Activated CD8-positive, alpha-beta memory T cell treated with anti-CD3 and anti-CD28 coated beads, Interleukin-2, amount 10 ng/mL, durations not matched to agents 7 days and 5 days (primary cell): Measurements from ENCODE around the gene HACD1. TPM values are rescaled to one million over a fixed set of nuclear protein-coding genes. Genes with fewer than 3 reads are reported as not detected.

Experiments
- ATAC-seq: fragments of 150-1000 bp; cut with Tn5 transposase; one replicate; pipeline ENCODE4 v1.10.0; 2021; ENCODE audit warnings: moderate library complexity
- CTCF ChIA-PET: fragments of 350-600 bp; sonication (Branson Sonifier 250); formaldehyde crosslinking; loops from one replicate; lab custom pipeline; 2021; ENCODE audit warnings: antibody characterized with exemption; lab: Charles Lee
- DNase-seq: peaks from one replicate; pipeline ENCODE4 v3.0.0-alpha.2; 2020
- H3K27ac Mint-ChIP-seq: one replicate; pipeline ENCODE4 v1.8.0; 2021; ENCODE audit warnings: mild to moderate bottlenecking, mixed read lengths
- H3K27me3 Mint-ChIP-seq: one replicate; pipeline ENCODE4 v1.8.0; 2021; ENCODE audit warnings: mixed read lengths
- H3K36me3 Mint-ChIP-seq: one replicate; pipeline ENCODE4 v1.8.0; 2021; ENCODE audit warnings: mild to moderate bottlenecking, mixed read lengths
- H3K4me1 Mint-ChIP-seq: one replicate; pipeline ENCODE4 v1.8.0; 2021; ENCODE audit warnings: mixed read lengths
- H3K4me3 Mint-ChIP-seq: one replicate; pipeline ENCODE4 v1.8.0; 2021; ENCODE audit warnings: mild to moderate bottlenecking, moderate library complexity, mixed read lengths
- H3K9me3 Mint-ChIP-seq: one replicate; pipeline ENCODE4 v1.8.0; 2022; ENCODE audit warnings: low read depth, mixed read lengths
- total RNA-seq, 2 experiments: library from RNA; stranded (reverse); gene quantifications; one replicate each; pipeline ENCODE4 v1.2.3, GENCODE V29; 2021

HACD1 gene
- total RNA-seq, 2 experiments from 2014 or later = 0.93 to 6.6 TPM

DNA sequence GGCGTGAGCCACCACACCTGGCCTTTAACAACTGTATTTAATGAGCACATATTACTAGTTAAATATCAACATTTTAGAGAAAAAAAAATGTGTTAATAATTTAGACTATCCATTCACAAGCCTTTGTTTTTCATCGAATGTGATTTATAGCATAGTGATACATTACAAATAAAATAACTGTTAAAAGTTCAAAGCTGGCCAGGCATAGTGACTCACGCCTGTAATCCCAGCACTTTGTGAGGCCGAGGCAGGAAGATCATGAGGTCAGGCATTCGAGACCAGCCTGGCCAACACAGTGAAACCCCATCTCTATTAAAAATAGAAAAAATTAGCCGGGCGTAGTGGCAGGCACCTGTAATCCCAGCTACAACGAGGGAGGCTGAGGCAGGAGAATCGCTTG is 72.7 kb downstream of the HACD1 start:
- CTCF ChIA-PET = no interaction called here
- Mint-ChIP-seq H3K36me3 (no peaks in the 10 kb centered on the region), H3K27ac (no peak overlapping the region), H3K4me3 (no peak overlapping the region), H3K4me1 (peaks cover 1% of the 10 kb centered on the region), H3K27me3 (peaks cover 2% of the 10 kb centered on the region), H3K9me3 (no peaks in the 10 kb centered on the region)
- ATAC-seq (no peak), DNase-seq (no peak)

Other genes with a start within 250 kb of the HACD1 start
- not detected for gene ST8SIA6, start 162.8 kb downstream of the HACD1 start, total RNA-seq
- 10 to 100 TPM; 27.4 to 47.2 TPM for gene STAM, start 26.8 kb upstream of the HACD1 start, total RNA-seq
- under 1 TPM; 0.06 to 0.12 TPM for gene TMEM236, start 134.8 kb upstream of the HACD1 start, total RNA-seq
- gene MRC1, start 192.0 kb upstream of the HACD1 start, total RNA-seq = under 1 TPM in 1 of 2 experiments, not detected in 1; 0.05 TPM